ENCODE data around the gene ZFHX3.

Gene ZFHX3

GRCh38 chr16:72978212-72978611 lies 69.7 kb downstream of the ZFHX3 start:
- no peak for DNase-seq (ENCODE audit: low read depth in 2 of 2)

- no peak for DNase-seq (ENCODE audit: low read depth in 2 of 2)
Measured at GRCh38 chr16:72977127-72977526, 70.8 kb downstream of the ZFHX3 start.

GRCh38 chr16:72976438-72977064 lies 71.4 kb downstream of the ZFHX3 start:
- no peak for DNase-seq (ENCODE audit: low read depth in 2 of 2)

- DNase-seq (ENCODE audit: low read depth in 2 of 2), result no peak
Measured at GRCh38 chr16:72975809-72976437, 72.0 kb downstream of the ZFHX3 start.

GRCh38 chr16:72974142-72974769 lies 73.7 kb downstream of the ZFHX3 start:
- DNase-seq (ENCODE audit: low read depth in 2 of 2), result no peak

- no peak for DNase-seq (ENCODE audit: low read depth in 2 of 2)
Measured at GRCh38 chr16:72972878-72973571, 74.9 kb downstream of the ZFHX3 start.

- no peak for DNase-seq (ENCODE audit: low read depth in 2 of 2)
Measured at GRCh38 chr16:72971370-72971769, 76.6 kb downstream of the ZFHX3 start.

GRCh38 chr16:72970656-72971055 lies 77.3 kb downstream of the ZFHX3 start:
- no peak for DNase-seq (ENCODE audit: low read depth in 2 of 2)

- DNase-seq (ENCODE audit: low read depth in 2 of 2), result no peak
Measured at GRCh38 chr16:72969812-72970211, 78.1 kb downstream of the ZFHX3 start.

- no peak for DNase-seq (ENCODE audit: low read depth in 2 of 2)
Measured at GRCh38 chr16:72969146-72969545, 78.8 kb downstream of the ZFHX3 start.

- no peak for DNase-seq (ENCODE audit: low read depth in 2 of 2)
Measured at GRCh38 chr16:72967941-72968340, 80.0 kb downstream of the ZFHX3 start.

GRCh38 chr16:72963533-72964315 lies 84.2 kb downstream of the ZFHX3 start:
- no peak for DNase-seq (ENCODE audit: low read depth in 2 of 2)

- DNase-seq (ENCODE audit: low read depth in 2 of 2), result no peak
Measured at GRCh38 chr16:72962347-72962746, 85.6 kb downstream of the ZFHX3 start.

GRCh38 chr16:72961863-72962262 lies 86.1 kb downstream of the ZFHX3 start:
- no peak for DNase-seq (ENCODE audit: low read depth in 2 of 2)

GRCh38 chr16:72961115-72961832 lies 86.7 kb downstream of the ZFHX3 start:
- no peak for DNase-seq (ENCODE audit: low read depth in 2 of 2)

- no peak for DNase-seq (ENCODE audit: low read depth in 2 of 2)
Measured at GRCh38 chr16:72960101-72960500, 87.8 kb downstream of the ZFHX3 start.

GRCh38 chr16:72959301-72959996 lies 88.5 kb downstream of the ZFHX3 start:
- DNase-seq (ENCODE audit: low read depth in 2 of 2), result no peak

- DNase-seq (ENCODE audit: low read depth in 2 of 2), result no peak
Measured at GRCh38 chr16:72958522-72959076, 89.3 kb downstream of the ZFHX3 start.

- DNase-seq (ENCODE audit: low read depth in 2 of 2), result no peak
Measured at GRCh38 chr16:72957303-72958277, 90.3 kb downstream of the ZFHX3 start.

All from stimulated activated CD4-positive, alpha-beta T cell treated with anti-CD3 and anti-CD28 coated beads, Interleukin-12 subunit alpha, Interleukin-12 subunit beta, amount 100 ng/mL, for 24 hours (primary cell).